H9 (cell line): Measurements from ENCODE around the gene ITPKC. TPM values are rescaled to one million over a fixed set of nuclear protein-coding genes. Genes with fewer than 3 reads are reported as not detected.

Experiments used
- DNase-seq: peaks from one replicate; pipeline ENCODE4 v3.0.0-alpha.2; 2017
- H2AFZ ChIP-seq: one replicate; pipeline ENCODE4 v1.6.1; 2013; ENCODE audit warnings: mild to moderate bottlenecking, low read length, control low read depth, moderate library complexity
- H2AK5ac ChIP-seq: 2 replicates; pipeline ENCODE4 v1.6.1; 2013; ENCODE audit warnings: low read length, control low read depth, mixed read lengths; ENCODE audit not compliant: insufficient read length
- H2BK120ac ChIP-seq: one replicate; pipeline ENCODE4 v1.6.1; 2013; ENCODE audit warnings: low read depth, mild to moderate bottlenecking, low read length, control low read depth, inconsistent platforms; ENCODE audit not compliant: poor library complexity, severe bottlenecking
- H2BK12ac ChIP-seq: 2 replicates; pipeline ENCODE4 v1.6.1; 2013; ENCODE audit warnings: low read length, control low read depth, mixed read lengths, low read depth; ENCODE audit not compliant: insufficient read length
- H2BK15ac ChIP-seq: 2 replicates; pipeline ENCODE4 v1.6.1; 2013; ENCODE audit warnings: low read depth, low read length, control low read depth
- H2BK20ac ChIP-seq: one replicate; pipeline ENCODE4 v1.6.1; 2013; ENCODE audit warnings: low read depth, mild to moderate bottlenecking, low read length, control low read depth, inconsistent platforms; ENCODE audit not compliant: poor library complexity, severe bottlenecking
- H2BK5ac ChIP-seq: 2 replicates; pipeline ENCODE4 v1.6.1; 2013; ENCODE audit warnings: low read length, control low read depth, mixed read lengths; ENCODE audit not compliant: insufficient read length
- H3K14ac ChIP-seq: 2 replicates; pipeline ENCODE4 v1.6.1; 2013; ENCODE audit warnings: low read length, control low read depth; ENCODE audit not compliant: insufficient read depth
- H3K18ac ChIP-seq: 2 replicates; pipeline ENCODE4 v1.6.1; 2013; ENCODE audit warnings: low read depth, mild to moderate bottlenecking, mixed read lengths, low read length, control low read depth; ENCODE audit not compliant: insufficient read length
- H3K23ac ChIP-seq: 2 replicates; pipeline ENCODE4 v1.6.1; 2013; ENCODE audit warnings: low read length, control low read depth, mixed read lengths, low read depth; ENCODE audit not compliant: insufficient read length
- H3K23me2 ChIP-seq: 2 replicates; pipeline ENCODE4 v1.6.1; 2013; ENCODE audit warnings: low read depth, mild to moderate bottlenecking, mixed read lengths, low read length, control low read depth; ENCODE audit not compliant: insufficient read length, poor library complexity, severe bottlenecking
- H3K27ac ChIP-seq: 2 replicates; pipeline ENCODE4 v1.5.1; 2013; ENCODE audit warnings: low read length, control low read depth, mixed read lengths, low read depth; ENCODE audit not compliant: insufficient read length
- H3K27me3 ChIP-seq: 2 replicates; pipeline ENCODE4 v1.6.1; 2013; ENCODE audit warnings: low read length, control low read depth, inconsistent platforms; ENCODE audit not compliant: insufficient read depth
- H3K4ac ChIP-seq: 2 replicates; pipeline ENCODE4 v1.6.1; 2013; ENCODE audit warnings: low read depth, mild to moderate bottlenecking, control low read depth, inconsistent platforms, low read length, moderate library complexity
- H3K4me1 ChIP-seq: 2 replicates; pipeline ENCODE4 v1.6.1; 2013; ENCODE audit warnings: low read length, control low read depth, inconsistent platforms; ENCODE audit not compliant: insufficient read depth
- H3K4me2 ChIP-seq: 2 replicates; pipeline ENCODE4 v1.6.1; 2013; ENCODE audit warnings: low read length, control low read depth, mixed read lengths; ENCODE audit not compliant: insufficient read length, insufficient read depth
- H3K56ac ChIP-seq: 2 replicates; pipeline ENCODE4 v1.6.1; 2013; ENCODE audit warnings: low read depth, mild to moderate bottlenecking, mixed read lengths, low read length, control low read depth; ENCODE audit not compliant: insufficient read length
- H3K79me1 ChIP-seq: 2 replicates; pipeline ENCODE4 v1.6.1; 2013; ENCODE audit warnings: low read depth, mild to moderate bottlenecking, moderate library complexity, low read length, control low read depth, inconsistent platforms; ENCODE audit not compliant: insufficient read depth, poor library complexity, severe bottlenecking
- H3K79me2 ChIP-seq: 2 replicates; pipeline ENCODE4 v1.6.1; 2013; ENCODE audit warnings: low read length, control low read depth, inconsistent platforms; ENCODE audit not compliant: insufficient read depth
- H3K9ac ChIP-seq: 2 replicates; pipeline ENCODE4 v1.6.1; 2013; ENCODE audit warnings: low read length, control low read depth, mixed read lengths; ENCODE audit not compliant: insufficient read length; ENCODE audit errors: extremely low read depth
- H3K9me3 ChIP-seq: one replicate; pipeline ENCODE4 v1.6.1; 2013; ENCODE audit warnings: low read depth, low read length, inconsistent platforms; ENCODE audit not compliant: control insufficient read depth
- H3T11ph ChIP-seq: one replicate; pipeline ENCODE4 v1.6.1; 2013; ENCODE audit warnings: mild to moderate bottlenecking, low read length, control low read depth, inconsistent platforms
- H4K20me1 ChIP-seq: one replicate; pipeline ENCODE4 v1.6.1; 2013; ENCODE audit not compliant: control insufficient read depth, insufficient read length, insufficient read depth
- H4K5ac ChIP-seq: 2 replicates; pipeline ENCODE4 v1.6.1; 2013; ENCODE audit warnings: low read depth, mild to moderate bottlenecking, mixed read lengths, low read length, control low read depth; ENCODE audit not compliant: insufficient read length
- H4K8ac ChIP-seq: replicated peaks from 2 replicates; pipeline ENCODE4 v1.6.1; 2013; ENCODE audit warnings: low read length, control low read depth, mixed read lengths, low read depth; ENCODE audit not compliant: insufficient read length
- H4K91ac ChIP-seq: 2 replicates; pipeline ENCODE4 v1.6.1; 2013; ENCODE audit warnings: low read depth, mild to moderate bottlenecking, moderate library complexity, mixed read lengths, low read length, control low read depth; ENCODE audit not compliant: insufficient read length
- H3K27ac Mint-ChIP-seq, 3 experiments: 2 replicates in 2 of 3; 3 replicates in 1 of 3; pipeline ENCODE4 v1.8.0; 2020 to 2021; ENCODE audit warnings: mixed read lengths in 3 of 3, mild to moderate bottlenecking in 1 of 3, moderate library complexity in 1 of 3
- H3K27me3 Mint-ChIP-seq: 2 replicates; pipeline ENCODE4 v1.8.0; 2021; ENCODE audit warnings: low read depth, mild to moderate bottlenecking, moderate library complexity, mixed read lengths
- H3K36me3 Mint-ChIP-seq, 3 experiments: 2 replicates in 2 of 3; 3 replicates in 1 of 3; pipeline ENCODE4 v1.8.0; 2020 to 2021; ENCODE audit warnings: low read depth in 3 of 3, mixed read lengths in 3 of 3; ENCODE audit not compliant: insufficient read depth in 1 of 3
- H3K4me1 Mint-ChIP-seq, 2 experiments: 2 replicates each; pipeline ENCODE4 v1.8.0; 2020; ENCODE audit warnings: mixed read lengths in 2 of 2
- H3K4me3 Mint-ChIP-seq, 2 experiments: 2 replicates in 1 of 2; 3 replicates in 1 of 2; pipeline ENCODE4 v1.8.0; 2020 to 2021; ENCODE audit warnings: mild to moderate bottlenecking in 2 of 2, mixed read lengths in 2 of 2, moderate library complexity in 1 of 2
- H3K9me3 Mint-ChIP-seq, 2 experiments: 2 replicates in 1 of 2; 3 replicates in 1 of 2; pipeline ENCODE4 v1.8.0; 2020; ENCODE audit warnings: mild to moderate bottlenecking in 2 of 2, mixed read lengths in 2 of 2, moderate library complexity in 1 of 2
- WGBS: extraction: QIAGEN DNeasy Blood & Tissue Kit; methylation state at CpG from one replicate; pipeline ENCODE4 v1.1.7; 2013; ENCODE audit warnings: missing lambda C conversion rate, low lambda C conversion rate, mixed read lengths; ENCODE audit not compliant: insufficient read length; ENCODE audit errors: extremely low coverage; 5-methylcytosine and 5-hydroxymethylcytosine counted together
- total RNA-seq: library from RNA; stranded (reverse); gene quantifications from 2 replicates; pipeline ENCODE4 v1.2.1, GENCODE V29; 2021
- TF ChIP-seq, protein P1 (sequence below): fragments of 200-600 bp; sonication (generic); conservative IDR thresholded peaks from 3 replicates; pipeline ENCODE4 v1.8.0; 2021; ENCODE audit warnings: antibody characterized with exemption, mild to moderate bottlenecking

The ITPKC gene
- total RNA-seq, 1 experiment from 2014 or later: 11.2 TPM

DNA sequence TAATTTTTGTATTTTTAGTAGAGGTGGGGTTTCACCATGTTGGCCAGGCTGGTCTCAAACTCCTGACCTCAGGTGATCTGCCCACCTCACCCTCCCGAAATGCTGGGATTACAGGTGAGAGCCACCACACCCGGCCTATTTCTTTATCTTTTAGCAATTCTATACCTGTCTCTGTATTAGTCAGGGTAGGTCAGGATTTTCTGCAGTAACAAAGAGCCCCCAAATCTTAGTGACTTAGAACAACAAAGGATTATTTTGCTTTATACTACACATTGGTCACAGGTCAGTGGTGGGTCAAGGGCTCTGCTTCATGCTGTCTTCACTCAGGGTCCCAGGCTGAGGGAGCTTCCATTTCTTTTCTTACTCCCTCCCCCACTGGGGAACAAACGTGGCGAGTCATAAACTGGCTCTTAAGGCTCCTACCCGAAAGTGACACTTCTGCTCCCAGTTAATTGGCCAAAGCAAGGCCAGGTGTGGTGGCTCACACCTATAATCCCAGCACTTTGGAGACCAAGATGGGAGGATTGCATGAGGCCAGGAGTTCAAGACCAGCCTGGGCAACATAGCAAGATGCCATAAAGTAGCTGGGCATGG, 6.8 kb downstream of the ITPKC start:
- no peak overlapping the region for H2AFZ ChIP-seq
- H3K9ac ChIP-seq: no peak overlapping the region
- H3K4me1 ChIP-seq: no peaks in the 10 kb centered on the region
- H3K18ac ChIP-seq: no peak overlapping the region
- peaks cover 4% of the 10 kb centered on the region for H3K23me2 ChIP-seq
- Mint-ChIP-seq H3K9me3 (peaks cover 0 to 3% of the 10 kb centered on the region in 2 experiments; a peak in 2 of 5 replicates), H3K36me3 (peaks cover 14 to 56% (median 30%) of the 10 kb centered on the region in 3 experiments; a peak in 6 of 7 replicates), H3K4me1 (peaks cover 5 to 16% of the 10 kb centered on the region in 2 experiments), H3K27me3 (no peaks in the 10 kb centered on the region), H3K4me3 (no peak overlapping the region), H3K27ac (no peak overlapping the region; a peak in 1 of 7 replicates)
- no peak overlapping the region for H3K4me2 ChIP-seq
- H3K9me3 ChIP-seq: no peaks in the 10 kb centered on the region
- H3K56ac ChIP-seq: no peak overlapping the region
- H2BK120ac ChIP-seq: no peak overlapping the region
- no peak overlapping the region for H4K8ac ChIP-seq
- WGBS: no CpG with 5 or more reads among the region's 5 CpGs
- H3T11ph ChIP-seq: no peak overlapping the region
- H2AK5ac ChIP-seq: no peak overlapping the region
- no peaks in the 10 kb centered on the region for H3K79me1 ChIP-seq
- H4K91ac ChIP-seq: no peak overlapping the region
- H3K14ac ChIP-seq: no peak overlapping the region
- H2BK20ac ChIP-seq: no peak overlapping the region
- H2BK12ac ChIP-seq: no peak overlapping the region
- H4K5ac ChIP-seq: no peak overlapping the region
- no peak for DNase-seq
- H3K27me3 ChIP-seq: no peaks in the 10 kb centered on the region
- TF ChIP-seq, protein P1, sequence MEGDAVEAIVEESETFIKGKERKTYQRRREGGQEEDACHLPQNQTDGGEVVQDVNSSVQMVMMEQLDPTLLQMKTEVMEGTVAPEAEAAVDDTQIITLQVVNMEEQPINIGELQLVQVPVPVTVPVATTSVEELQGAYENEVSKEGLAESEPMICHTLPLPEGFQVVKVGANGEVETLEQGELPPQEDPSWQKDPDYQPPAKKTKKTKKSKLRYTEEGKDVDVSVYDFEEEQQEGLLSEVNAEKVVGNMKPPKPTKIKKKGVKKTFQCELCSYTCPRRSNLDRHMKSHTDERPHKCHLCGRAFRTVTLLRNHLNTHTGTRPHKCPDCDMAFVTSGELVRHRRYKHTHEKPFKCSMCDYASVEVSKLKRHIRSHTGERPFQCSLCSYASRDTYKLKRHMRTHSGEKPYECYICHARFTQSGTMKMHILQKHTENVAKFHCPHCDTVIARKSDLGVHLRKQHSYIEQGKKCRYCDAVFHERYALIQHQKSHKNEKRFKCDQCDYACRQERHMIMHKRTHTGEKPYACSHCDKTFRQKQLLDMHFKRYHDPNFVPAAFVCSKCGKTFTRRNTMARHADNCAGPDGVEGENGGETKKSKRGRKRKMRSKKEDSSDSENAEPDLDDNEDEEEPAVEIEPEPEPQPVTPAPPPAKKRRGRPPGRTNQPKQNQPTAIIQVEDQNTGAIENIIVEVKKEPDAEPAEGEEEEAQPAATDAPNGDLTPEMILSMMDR: no peak
- H3K23ac ChIP-seq: no peak overlapping the region
- H3K27ac ChIP-seq: no peak overlapping the region
- no peak overlapping the region for H2BK5ac ChIP-seq
- H4K20me1 ChIP-seq: no peaks in the 10 kb centered on the region
- H2BK15ac ChIP-seq: no peak overlapping the region
- no peak overlapping the region for H3K4ac ChIP-seq
- peaks cover 2% of the 10 kb centered on the region; the same call in 1 of the 2 replicates for H3K79me2 ChIP-seq
